HG03095 (cell line): ENCODE measurements around the gene OR8D2.

ENCODE experiments used
- ATAC-seq: cut with Tn5 transposase; IDR thresholded peaks from one replicate; pipeline ENCODE4 v1.9.1; 2021; ENCODE audit warnings: moderate library complexity; ENCODE audit not compliant: unreplicated experiment

The OR8D2 gene, protein sequence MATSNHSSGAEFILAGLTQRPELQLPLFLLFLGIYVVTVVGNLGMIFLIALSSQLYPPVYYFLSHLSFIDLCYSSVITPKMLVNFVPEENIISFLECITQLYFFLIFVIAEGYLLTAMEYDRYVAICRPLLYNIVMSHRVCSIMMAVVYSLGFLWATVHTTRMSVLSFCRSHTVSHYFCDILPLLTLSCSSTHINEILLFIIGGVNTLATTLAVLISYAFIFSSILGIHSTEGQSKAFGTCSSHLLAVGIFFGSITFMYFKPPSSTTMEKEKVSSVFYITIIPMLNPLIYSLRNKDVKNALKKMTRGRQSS

DNA sequence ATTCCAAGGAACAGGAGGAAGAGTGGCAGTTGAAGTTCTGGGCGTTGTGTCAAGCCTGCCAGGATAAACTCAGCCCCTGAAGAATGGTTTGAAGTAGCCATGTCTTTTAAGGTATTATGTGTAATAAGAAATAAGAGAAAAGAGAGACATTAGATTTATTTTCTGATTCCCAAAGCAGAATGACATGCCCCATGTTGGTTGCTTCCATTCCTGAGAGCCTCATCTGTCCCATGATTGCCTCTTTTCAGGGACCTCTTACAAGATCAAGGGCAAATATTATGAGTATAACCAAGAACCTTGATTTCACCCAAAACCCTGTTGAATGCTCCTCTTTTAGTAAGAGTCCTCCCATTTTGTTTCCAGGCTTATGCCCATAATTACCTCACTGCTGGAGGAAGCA is at the start of gene OR8D2:
OR8D2 (minus strand) TSS at position 101 of the 400 bp plus-strand sequence; CDS start at position 101, 0 bp downstream.
- no peak for ATAC-seq

DNA sequence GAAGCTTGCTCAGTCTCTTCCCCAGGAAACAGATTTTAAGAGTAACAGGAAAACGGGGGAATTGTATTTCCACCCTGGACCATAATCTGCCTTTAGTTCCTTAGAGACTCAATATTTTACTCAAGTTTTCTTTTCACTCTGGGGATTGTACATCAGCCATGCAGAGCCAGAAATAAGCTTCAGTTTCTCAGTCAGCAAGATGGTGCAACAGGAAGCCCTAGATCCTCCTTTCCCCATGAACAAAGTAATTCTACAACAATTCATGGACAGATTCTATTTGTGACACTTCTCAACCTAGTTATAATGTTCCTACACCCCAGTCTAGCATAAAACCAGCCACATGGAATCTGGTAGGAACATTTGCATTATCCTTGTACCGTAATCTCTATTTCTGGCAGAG is 39.6 kb upstream of the OR8D2 start:
- ATAC-seq = no peak

DNA sequence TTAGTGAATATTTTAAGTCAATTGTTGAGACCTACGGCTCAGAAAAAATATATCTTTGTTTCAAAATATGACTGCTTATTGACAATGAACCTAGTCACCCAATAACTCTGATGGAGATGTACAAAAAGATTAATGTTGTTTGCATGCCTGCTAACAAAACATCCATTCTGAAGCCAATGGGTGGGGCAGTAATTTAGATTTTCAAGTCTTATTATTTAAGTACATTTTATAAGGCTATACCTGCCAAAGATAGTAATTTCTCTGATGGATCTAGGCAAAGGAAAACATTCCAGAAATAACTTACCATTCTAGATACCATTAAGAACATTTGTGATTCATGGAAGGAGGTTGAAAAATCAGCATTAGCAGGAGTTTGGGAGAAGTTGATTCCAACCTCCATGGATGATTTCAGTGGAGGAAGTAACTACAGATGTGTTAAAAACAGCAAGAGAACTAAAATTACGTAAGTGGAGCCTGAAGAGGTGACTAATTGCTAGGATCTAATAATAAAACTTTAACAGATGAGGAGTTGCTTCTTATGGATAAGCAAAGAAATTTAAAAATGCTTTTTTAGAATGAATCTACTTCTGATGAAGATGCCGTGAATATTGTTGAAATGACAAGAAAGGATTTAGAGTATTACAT is 26.4 kb upstream of the OR8D2 start:
- ATAC-seq = no peak

DNA sequence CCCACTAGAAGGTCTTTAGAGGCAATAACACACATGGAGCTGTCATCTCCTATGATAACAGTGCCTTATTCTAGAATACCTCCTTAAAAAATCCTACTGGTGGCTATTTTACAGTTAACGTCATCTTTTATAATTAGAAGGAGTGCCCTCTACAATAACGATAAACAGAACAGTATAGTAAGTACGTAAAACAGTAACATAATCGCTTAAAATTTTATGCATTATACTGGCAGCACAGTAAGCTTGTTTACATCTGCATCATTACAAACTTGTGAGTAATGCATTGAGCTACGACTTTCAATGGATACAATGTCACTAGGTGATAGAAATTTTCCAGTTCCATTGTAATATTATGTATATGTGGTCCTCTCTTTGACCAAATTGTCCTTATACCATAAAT is 24.3 kb upstream of the OR8D2 start:
- ATAC-seq = no peak

DNA sequence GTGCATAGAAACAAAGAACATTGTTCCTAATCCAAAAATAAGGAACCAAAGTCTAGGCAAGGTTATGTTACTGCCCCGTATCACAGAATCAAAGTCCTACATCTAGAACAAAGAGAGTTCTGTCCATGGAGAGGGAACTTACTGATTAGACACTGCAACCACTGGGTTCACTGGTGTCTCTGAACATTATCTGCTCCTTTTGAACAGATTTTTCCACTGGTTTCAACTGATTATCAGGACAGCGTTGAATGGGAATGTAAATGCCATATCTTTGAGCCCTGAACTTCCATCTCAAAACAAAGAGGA is 20.1 kb upstream of the OR8D2 start:
- ATAC-seq = no peak

DNA sequence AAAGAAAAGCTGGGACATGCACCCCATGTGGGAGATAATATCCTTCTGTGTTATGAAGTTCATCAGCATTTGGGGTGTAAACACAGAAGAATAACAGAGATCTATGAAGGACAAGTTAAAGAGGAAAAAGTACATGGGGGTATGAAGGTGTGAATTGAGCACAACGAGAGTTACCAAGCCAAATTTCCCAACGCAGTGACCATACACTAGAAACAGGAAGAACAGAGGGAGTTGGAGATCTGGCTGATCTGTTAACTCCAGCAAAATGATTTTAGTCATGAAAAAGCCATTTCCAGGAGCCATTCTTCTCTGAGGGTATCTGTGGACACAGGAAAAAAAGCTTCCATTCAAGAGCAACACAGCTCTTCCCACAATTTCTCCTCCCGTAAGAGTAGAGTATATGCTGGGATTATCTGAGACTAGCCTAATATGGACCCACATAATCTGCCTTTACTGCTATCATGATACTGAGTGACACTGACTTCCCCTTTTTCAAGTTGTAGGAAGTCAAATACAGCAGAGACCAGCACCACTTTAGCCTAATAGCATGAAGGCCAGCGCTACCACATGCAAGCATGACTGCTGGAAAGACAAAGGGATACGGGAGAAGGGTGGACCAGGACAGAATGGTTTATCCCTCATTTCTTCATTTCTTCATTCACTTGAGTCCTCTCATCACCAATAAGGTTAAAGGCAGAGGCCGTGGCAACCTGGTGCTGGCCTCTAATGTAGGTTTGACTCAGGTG is 19.6 kb upstream of the OR8D2 start:
- no peak for ATAC-seq

DNA sequence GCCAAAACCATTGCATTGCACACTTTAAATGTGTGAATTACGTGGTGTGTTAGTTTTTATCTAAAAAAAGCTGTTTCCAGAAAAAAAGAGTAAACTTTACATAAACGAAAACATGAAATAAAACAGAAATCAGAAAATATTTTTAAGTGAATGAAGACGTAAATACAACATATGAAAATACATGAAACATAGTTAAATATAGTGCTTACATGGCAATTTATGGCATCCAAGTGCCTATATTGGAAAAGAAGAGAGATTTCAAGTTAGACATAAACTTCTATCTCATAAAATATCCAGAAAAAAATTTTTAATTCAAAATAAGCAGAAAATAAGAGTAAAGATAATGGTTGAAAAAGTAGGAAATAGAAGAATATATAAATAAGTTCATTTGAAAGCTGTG is 11.9 kb upstream of the OR8D2 start:
- no peak for ATAC-seq

DNA sequence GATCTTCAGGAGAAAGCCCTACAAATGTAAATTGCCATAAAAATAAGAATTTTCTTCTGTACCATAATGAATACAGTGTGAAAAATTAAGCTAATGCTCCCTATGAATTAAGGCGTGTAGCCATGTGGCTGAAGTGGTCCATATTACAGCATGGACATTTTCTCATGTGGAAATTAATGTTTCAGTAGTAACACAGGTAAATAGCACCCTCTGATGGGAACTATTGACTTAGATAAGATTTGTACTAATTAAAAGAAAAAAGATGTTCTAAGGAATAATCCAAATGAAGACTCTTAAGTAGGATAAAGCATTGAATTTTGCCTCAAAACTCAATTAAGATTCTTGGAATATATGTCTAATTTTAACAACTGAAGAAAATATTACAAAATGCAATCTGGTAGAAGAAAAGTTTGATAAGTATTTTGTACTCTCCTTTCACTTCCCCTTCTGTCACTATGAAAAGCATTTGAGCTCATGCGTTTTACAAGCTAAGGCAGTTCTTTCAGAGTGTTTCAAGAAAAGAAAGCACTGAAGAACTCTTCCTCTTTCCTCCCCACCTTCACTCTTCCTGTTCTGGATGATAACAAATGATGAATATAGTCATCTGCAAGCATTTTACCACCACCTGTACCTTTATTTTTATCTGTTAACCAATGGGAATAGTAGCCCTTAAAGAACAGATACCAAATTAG is 9.9 kb upstream of the OR8D2 start:
- peak; percentile 86 for ATAC-seq

DNA sequence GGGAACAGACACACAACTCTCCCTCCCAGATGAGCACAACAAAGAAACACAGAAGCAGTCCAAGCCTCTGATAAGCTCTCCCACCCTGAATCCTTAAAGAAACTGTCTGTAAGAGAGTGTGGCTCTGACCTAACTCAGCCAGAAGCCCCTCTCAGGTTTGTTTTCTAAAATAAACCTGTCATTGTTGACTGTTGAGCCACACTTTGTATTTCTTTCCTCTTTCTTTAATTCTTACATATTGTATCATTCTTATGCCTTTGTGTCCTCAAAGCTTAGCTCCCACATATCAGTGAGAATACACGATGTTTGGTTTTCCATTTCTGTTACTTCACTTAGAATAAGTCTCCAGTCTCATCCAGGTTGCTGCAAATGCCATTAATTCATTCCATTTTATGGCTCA is 7.8 kb upstream of the OR8D2 start:
- ATAC-seq = no peak

DNA sequence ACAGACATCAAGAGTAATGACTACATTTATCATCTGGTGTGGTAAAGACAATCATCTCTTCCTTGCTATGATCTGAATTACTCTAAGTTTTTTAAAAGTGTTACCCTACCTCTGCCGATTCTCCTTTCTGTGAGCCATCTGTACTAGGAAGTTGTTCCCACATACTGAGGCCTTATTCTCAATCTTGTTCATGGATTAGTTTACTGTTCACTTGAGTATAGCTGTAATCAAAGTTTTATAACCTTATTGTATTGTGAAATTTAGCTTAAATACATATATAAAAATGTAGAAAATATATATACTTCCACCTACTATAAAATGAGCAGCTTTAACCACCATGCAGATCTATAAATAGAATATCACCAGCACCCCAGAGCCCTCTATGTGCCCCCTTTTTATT is 2.4 kb upstream of the OR8D2 start:
- ATAC-seq = no peak

DNA sequence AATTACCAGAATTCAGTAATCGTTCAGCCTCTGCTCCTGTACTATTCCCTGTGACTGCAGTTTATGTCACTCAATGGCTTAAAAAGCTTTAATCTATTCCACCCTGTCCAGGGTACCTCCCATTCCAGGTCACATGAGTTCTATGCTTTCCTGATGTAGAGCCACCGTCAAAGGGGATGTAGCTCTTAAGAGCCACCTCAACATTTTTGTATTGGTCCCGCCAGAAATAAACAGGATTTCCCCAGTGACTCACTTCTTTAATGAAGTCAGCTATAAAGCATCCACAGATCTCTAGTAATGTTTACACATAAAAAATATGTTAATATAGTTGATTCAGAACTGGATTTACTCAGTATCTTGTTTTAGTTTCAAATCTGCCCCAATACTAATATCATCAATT is 4.9 kb downstream of the OR8D2 start:
- ATAC-seq = no peak

DNA sequence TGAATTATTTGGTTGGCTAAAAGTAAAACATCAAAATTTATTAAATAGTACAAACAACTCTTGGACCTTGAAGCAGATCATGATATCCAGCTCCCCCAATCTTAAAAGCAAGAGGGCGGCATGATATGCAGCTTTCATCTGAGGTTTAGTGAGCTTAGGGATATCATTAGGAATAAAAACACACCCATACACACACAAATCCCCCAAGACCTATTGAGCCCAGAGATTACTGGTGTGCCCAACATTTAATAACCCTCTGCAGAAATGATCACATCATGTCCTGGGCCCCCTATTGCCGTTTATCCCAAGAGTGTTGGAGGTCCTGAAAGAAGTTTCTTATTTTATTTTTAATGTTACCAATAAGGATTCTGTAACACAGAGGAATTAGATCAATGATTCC is 6.1 kb downstream of the OR8D2 start, which contains the start of gene OR8D1:
OR8D1 (minus strand) TSS at position 101 of the 400 bp plus-strand sequence. CDS start 3,183 bp downstream, outside the sequence.
- ATAC-seq = no peak

DNA sequence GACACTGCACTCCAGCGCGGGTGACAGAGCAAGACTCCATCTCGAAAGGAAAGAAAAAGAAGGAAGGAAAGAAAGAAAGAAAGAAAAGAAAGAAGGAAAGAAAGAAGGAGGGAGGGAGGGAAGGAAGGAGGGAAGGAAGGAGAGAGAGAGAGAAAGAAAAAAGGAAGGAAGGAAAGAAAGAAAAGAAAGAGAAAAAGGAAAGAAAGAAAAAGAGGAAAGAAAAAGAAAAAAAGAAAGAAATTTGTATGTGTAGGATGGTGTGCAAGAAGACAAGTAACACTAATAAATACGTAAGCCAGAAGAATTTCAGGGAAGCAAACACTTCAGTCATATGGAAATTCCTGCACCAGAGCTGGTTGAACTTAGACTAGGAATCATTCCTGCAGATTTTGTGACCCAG is 6.9 kb downstream of the OR8D2 start:
- no peak for ATAC-seq

DNA sequence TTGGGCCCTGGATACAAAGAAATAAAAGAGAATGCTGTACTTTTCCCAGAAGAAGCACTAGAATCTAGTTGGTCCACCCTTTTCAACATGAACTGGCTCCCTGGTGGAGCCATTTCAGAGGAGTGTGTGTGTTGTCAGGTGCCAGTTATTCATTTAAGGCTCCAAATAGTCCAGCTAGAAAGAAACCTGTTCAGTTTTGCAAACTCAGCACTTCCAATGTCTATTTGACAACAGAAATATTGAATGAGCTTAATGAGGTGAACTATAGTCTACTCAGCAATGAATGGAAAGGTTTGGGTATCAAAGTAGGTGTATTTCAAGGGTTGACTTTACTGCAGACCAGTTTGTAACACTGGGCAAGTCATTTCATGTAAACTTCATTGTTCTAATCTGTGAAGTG is 8.3 kb downstream of the OR8D2 start:
- ATAC-seq = no peak

DNA sequence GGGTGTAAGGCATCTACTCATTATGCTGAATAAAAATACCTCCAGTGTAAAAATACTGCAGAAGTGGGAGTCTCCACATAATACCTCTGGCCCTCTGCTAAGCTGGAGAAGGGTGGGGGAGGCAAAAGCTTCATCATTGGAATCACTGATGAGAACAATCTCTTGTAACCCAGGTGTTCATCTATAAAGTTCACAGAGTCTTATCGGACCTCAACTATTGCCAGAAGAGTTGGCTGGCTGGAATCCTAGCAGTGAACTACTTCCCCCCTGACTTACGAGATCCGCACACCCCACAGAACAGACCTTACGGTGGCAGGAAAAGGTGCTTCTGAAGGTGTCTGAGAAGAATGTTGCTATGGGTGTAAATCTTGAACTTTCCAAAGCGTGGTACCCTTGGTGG is 8.7 kb downstream of the OR8D2 start:
- no peak for ATAC-seq

DNA sequence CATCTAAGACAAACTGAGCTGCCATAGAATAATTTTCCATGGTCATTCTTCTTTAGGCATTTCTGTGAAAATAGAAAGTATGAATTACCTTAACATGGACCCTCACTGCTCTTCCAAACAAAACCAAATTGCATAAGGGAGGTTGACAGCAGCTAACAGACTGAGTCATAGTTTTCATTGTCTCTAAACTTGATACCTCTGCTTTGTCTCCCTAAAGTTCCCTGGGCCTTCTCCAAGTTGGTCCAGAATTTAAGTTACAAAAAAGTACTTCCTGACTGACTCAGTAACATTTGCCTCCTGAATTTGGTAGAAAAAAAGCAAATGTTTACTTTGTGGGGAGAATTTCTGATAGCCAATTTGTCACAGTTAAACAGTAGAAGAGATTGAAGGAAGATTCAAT is 9.3 kb downstream of the OR8D2 start:
- ATAC-seq = no peak

DNA sequence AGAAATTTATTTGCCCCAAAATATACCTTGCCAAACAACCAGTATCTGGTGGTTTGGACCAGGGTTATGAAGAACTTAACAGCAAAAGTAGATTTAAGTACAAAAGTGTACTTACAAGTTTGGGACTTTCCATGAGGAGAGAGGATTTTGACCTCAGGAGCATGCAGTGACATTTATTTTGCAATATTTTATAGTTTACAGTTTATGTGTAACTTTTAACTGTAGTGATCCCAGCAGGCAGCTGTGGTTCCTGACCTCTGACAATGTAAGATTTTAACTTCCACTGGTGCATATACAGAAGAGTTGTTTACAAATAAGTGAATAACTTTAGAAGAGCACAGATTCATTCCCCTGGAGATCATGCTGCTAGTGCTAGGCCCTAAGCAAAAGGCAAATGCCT is 12.9 kb downstream of the OR8D2 start:
- no peak for ATAC-seq

DNA sequence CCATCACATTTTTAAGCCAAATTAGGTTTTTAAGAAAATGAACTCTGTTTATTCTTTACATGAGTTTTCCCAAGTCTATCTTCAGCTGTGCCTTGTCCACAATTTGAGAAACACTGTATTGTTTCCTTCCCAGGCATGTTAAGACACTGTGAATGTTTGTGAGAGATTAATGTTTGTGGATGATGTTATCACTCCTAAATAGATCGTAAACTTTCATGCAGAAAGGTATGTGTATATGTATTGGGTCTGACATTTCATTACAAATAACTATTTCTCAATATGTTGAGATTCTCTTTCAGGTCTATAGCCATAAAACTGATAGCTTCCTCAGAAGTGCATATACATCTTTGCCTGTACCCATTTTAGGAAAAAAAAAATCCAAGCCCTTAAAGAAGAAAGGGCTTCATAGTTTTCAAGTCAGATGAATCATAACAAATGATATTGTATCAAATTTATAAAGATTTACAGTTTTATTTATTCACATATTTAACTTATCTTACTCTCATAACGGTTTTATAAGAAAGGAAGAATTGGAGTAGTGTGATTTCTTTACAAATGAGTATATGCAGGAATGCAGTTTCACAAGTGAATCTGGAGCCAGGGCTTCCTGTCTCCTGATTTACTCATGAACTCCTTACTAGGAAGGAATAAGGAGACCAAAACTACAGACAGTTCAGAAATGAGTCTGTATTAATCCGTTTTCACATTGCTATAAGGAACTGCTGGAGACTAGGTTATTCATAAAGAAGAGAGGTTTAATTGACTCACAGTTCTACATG is 17.5 kb downstream of the OR8D2 start:
- no peak for ATAC-seq

DNA sequence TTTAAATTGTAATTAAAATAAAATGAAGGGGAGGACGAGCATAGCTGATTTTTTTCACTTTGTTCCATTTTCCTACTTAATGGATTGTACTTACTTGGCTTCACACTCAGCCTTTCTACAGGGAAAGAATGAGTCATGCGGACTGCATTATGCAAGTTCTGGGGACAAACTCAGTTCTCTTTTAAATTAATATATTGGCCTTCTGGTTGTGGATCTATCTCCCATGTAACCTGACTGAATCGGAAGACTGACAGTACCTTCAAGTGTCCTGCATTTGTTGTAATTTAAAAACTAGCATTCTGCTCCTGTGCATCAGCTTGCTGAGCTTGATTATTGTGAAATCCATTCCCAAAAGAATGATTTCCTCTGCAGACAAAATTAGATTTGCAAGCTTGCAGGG is 18.4 kb downstream of the OR8D2 start:
- no peak for ATAC-seq

DNA sequence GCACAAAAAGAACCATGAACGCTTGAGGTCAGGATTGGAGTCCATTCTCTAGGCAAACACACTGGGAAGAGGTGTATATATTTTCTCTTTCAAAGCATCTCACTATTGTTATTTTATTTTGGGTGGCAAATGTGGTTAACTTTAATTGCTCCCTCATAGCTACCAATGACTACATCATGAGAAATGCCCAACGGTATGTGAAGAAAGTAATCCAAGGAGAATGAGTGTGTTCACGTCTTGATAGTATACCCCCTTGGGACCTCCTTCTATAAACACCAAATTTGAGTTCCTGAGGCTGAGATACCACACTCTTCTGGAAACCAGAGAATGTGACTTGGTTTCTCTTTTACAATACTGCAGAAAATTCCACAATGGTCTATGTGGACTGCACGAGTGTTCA is 22.1 kb downstream of the OR8D2 start:
- no peak for ATAC-seq

DNA sequence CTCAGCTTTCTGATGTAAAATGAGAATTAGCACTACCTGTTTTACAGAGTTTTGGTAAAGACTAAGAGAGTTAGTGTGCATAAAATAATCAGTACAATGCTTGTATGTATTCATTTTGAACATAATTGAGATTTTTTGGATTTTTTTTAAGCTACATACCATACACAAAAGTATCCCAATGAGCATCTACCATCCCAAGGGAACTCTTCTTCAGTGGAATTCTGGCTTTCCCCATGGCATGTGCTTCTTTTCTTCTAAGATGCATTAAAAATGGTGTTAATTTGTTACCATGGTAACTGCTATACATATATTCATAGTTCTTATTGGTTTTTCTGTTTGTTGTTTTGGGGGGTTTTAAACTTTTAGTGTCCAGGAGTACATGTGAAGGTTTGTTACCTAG is 24.0 kb downstream of the OR8D2 start:
- no peak for ATAC-seq
